Nephron progenitor cell (in vitro differentiated cells): Measurements from ENCODE around the gene MBNL2.

Experiments used
- DNase-seq: peaks from one replicate; pipeline ENCODE4 v3.0.0; 2021
- H3K27ac Mint-ChIP-seq: 2 replicates; pipeline ENCODE4 v1.8.0; 2021; ENCODE audit warnings: mild to moderate bottlenecking, moderate library complexity, mixed read lengths
- H3K27me3 Mint-ChIP-seq: 2 replicates; pipeline ENCODE4 v1.8.0; 2021; ENCODE audit warnings: mild to moderate bottlenecking, low read depth, mixed read lengths; ENCODE audit not compliant: poor library complexity
- H3K36me3 Mint-ChIP-seq: 2 replicates; pipeline ENCODE4 v1.8.0; 2021; ENCODE audit warnings: low read depth, mixed read lengths
- H3K4me1 Mint-ChIP-seq: 2 replicates; pipeline ENCODE4 v1.8.0; 2021; ENCODE audit warnings: mixed read lengths
- H3K4me3 Mint-ChIP-seq: 2 replicates; pipeline ENCODE4 v1.8.0; 2021; ENCODE audit warnings: mild to moderate bottlenecking, moderate library complexity, mixed read lengths
- H3K9me3 Mint-ChIP-seq: 2 replicates; pipeline ENCODE4 v1.8.0; 2021; ENCODE audit warnings: mild to moderate bottlenecking, moderate library complexity, mixed read lengths
- CTCF ChIP-seq: fragments of 200-600 bp; sonication (generic); IDR thresholded peaks from 2 replicates; pipeline ENCODE4 v1.5.0; 2021; ENCODE audit warnings: antibody characterized with exemption

Gene MBNL2

GRCh38 chr13:97438856-97439595, 216.9 kb downstream of the MBNL2 start:
- TF ChIP-seq CTCF, result no peak
- Mint-ChIP-seq H3K27me3 (no peaks in the 10 kb centered on the region), H3K4me1 (peaks cover 20% of the 10 kb centered on the region), H3K27ac (no peak overlapping the region), H3K36me3 (peaks cover 14% of the 10 kb centered on the region), H3K9me3 (no peaks in the 10 kb centered on the region), H3K4me3 (no peak overlapping the region)
- DNase-seq, result no peak

- Mint-ChIP-seq H3K36me3 (peaks cover 26% of the 10 kb centered on the region), H3K4me3 (no peak overlapping the region), H3K27ac (no peak overlapping the region), H3K4me1 (peaks cover 13% of the 10 kb centered on the region), H3K27me3 (no peaks in the 10 kb centered on the region), H3K9me3 (no peaks in the 10 kb centered on the region)
- DNase-seq, result no peak
- TF ChIP-seq CTCF, result no peak
Observed at GRCh38 chr13:97440598-97441170, 218.6 kb downstream of the MBNL2 start.

GRCh38 chr13:97441368-97441767, 219.2 kb downstream of the MBNL2 start:
- peaks cover 6% of the 10 kb centered on the region for H3K4me1 Mint-ChIP-seq

More at GRCh38 chr13:97441368-97441767, 219.2 kb downstream of the MBNL2 start:
- H3K9me3 Mint-ChIP-seq, result no peaks in the 10 kb centered on the region
- H3K36me3 Mint-ChIP-seq, result peaks cover 31% of the 10 kb centered on the region
- H3K27me3 Mint-ChIP-seq, result no peaks in the 10 kb centered on the region
- no peak for TF ChIP-seq CTCF
- no peak overlapping the region for H3K4me3 Mint-ChIP-seq
- no peak for DNase-seq
- no peak overlapping the region for H3K27ac Mint-ChIP-seq
